ENCODE measurements around the gene KLHL1. TPM values are rescaled to one million over a fixed set of nuclear protein-coding genes. Genes with fewer than 3 reads are reported as not detected.

Gene KLHL1
- total and polyA plus RNA-seq, 9 of the 15 experiments (the other 6 are each of a cell fraction or from before 2014, with no cell fraction given): not detected

DNA sequence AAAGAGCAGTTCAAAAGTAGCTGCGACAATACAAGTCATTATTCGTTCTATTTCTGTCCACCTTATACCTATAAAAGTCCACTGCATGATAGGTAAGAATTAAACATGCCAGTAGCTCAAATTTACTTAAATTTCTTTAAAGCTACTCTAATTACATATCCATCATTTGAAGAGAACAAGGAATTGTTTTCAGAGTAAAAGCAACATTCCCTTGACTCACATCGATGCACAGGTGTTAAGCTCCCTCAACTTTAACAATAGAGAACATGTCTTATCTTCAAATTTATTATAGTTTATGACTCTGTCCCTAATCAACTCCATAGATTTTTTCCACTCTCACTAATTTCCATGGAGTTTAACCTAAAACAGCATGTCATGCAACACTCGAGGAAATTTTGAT lies 158.1 kb downstream of the KLHL1 start:
- no peak overlapping the region for H3K27ac ChIP-seq (ENCODE audit: extremely low read depth, low read depth, low read length)
- no TSS peak for BruUV-seq (replicated peaks)
- FAIRE-seq: no peak
- POLR2A ChIA-PET: no interaction called here
- WGBS (ENCODE audit: insufficient coverage, low coverage, missing lambda C conversion rate): 2% methylated on average over 4 of the region's 4 CpGs
- H3K27me3 ChIP-seq (ENCODE audit: control insufficient read depth in 2 of 2, insufficient read depth in 2 of 2, low read length in 2 of 2): no peaks in the 10 kb centered on the region
- H3K9ac ChIP-seq (ENCODE audit: insufficient read depth in 1 of 2, low read depth in 2 of 2, low read length in 2 of 2): no peak overlapping the region
- no peak for ATAC-seq
- CTCF ChIA-PET (ENCODE audit: low intra/inter-chr PET ratio): no interaction called here
- DNase-seq (ENCODE audit: extremely low read depth in 1 of 4, low spot score in 3 of 4): no peak
- H3K9me3 ChIP-seq (replicated peaks; ENCODE audit: control insufficient read depth, insufficient read depth, low read depth, low read length): peaks cover 1% of the 10 kb centered on the region; the same call in 1 of the 2 replicates
- no peaks in the 10 kb centered on the region for H3K9me1 ChIP-seq (ENCODE audit: control insufficient read depth, insufficient read depth, low read length)
- H3K79me2 ChIP-seq (ENCODE audit: control insufficient read depth, insufficient read depth, low read length): no peaks in the 10 kb centered on the region
- no peak overlapping the region for H3K4me3 ChIP-seq
- H3K36me3 ChIP-seq (ENCODE audit: control insufficient read depth, insufficient read depth, low read length): no peaks in the 10 kb centered on the region
- in situ Hi-C loops (cut with MboI): no loop called here
- H4K20me1 ChIP-seq (replicated peaks; ENCODE audit: control insufficient read depth, insufficient read depth, low read length): no peaks in the 10 kb centered on the region
- H2AFZ ChIP-seq (ENCODE audit: low read depth, low read length): no peak overlapping the region
- intact Hi-C loops (cut with micrococcal nuclease): no loop called here
- no peak overlapping the region for H3K4me2 ChIP-seq (ENCODE audit: insufficient read depth, low read length)
- no peaks in the 10 kb centered on the region for H3K4me1 ChIP-seq (replicated peaks in 1 of 2; ENCODE audit: control insufficient read depth in 2 of 2, insufficient read depth in 2 of 2, low read length in 2 of 2)
- TF ChIP-seq CCNT2 (IDR thresholded peaks at IDR 0.05; ENCODE audit: borderline replicate concordance, extremely low read depth, insufficient read length, low read depth, low read length) (no peak), ZKSCAN3 (CRISPR knock-in tag; IDR thresholded peaks at IDR 0.05) (no peak), ZNF282 (CRISPR knock-in tag; IDR thresholded peaks at IDR 0.05) (no peak), KLF6 (CRISPR knock-in tag; IDR thresholded peaks at IDR 0.05; ENCODE audit: borderline replicate concordance) (no peak)

DNA sequence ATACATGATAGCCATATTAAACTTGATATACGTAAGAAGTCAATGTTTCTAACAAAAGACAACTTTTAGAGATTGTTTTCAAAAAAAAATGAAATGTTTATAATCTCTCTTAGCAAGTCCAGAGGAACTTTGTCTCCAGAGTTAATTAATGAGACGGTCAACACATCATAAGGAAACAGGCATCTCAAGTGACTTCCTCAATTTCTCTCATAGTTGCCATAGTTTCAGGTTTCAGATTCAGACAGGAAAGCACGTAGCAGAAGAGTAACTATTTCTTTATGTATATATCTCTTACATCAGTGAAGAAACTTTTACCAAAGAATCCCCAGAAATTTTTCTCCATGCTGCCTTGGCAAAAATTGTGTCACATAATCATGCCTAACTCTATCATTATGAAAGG lies 160.2 kb downstream of the KLHL1 start:
- ATAC-seq: no peak
- ChIA-PET POLR2A (no interaction called here), CTCF (ENCODE audit: low intra/inter-chr PET ratio) (no interaction called here)
- Histone ChIP-seq H3K9ac (ENCODE audit: insufficient read depth in 1 of 2, low read depth in 2 of 2, low read length in 2 of 2) (no peak overlapping the region), H3K36me3 (ENCODE audit: control insufficient read depth, insufficient read depth, low read length) (no peaks in the 10 kb centered on the region), H3K4me1 (replicated peaks in 1 of 2; ENCODE audit: control insufficient read depth in 2 of 2, insufficient read depth in 2 of 2, low read length in 2 of 2) (no peaks in the 10 kb centered on the region), H2AFZ (ENCODE audit: low read depth, low read length) (no peak overlapping the region), H3K27ac (ENCODE audit: extremely low read depth, low read depth, low read length) (no peak overlapping the region), H3K4me2 (ENCODE audit: insufficient read depth, low read length) (no peak overlapping the region), H3K27me3 (ENCODE audit: control insufficient read depth in 2 of 2, insufficient read depth in 2 of 2, low read length in 2 of 2) (no peaks in the 10 kb centered on the region), H3K9me1 (ENCODE audit: control insufficient read depth, insufficient read depth, low read length) (no peaks in the 10 kb centered on the region), H4K20me1 (replicated peaks; ENCODE audit: control insufficient read depth, insufficient read depth, low read length) (no peaks in the 10 kb centered on the region), H3K79me2 (ENCODE audit: control insufficient read depth, insufficient read depth, low read length) (no peaks in the 10 kb centered on the region), H3K9me3 (replicated peaks; ENCODE audit: control insufficient read depth, insufficient read depth, low read depth, low read length) (peaks cover 1% of the 10 kb centered on the region; the same call in 1 of the 2 replicates), H3K4me3 (no peak overlapping the region)
- BruUV-seq (replicated peaks): no TSS peak
- 0% methylated on average over 3 of the region's 3 CpGs for WGBS (ENCODE audit: insufficient coverage, low coverage, missing lambda C conversion rate)
- intact Hi-C loops (cut with micrococcal nuclease) (no loop called here), in situ Hi-C loops (cut with MboI) (no loop called here)
- no peak for FAIRE-seq
- DNase-seq (ENCODE audit: extremely low read depth in 1 of 4, low spot score in 3 of 4): no peak
- TF ChIP-seq SP1 (CRISPR knock-in tag; IDR thresholded peaks at IDR 0.05): no peak
- TF ChIP-seq KLF6 (CRISPR knock-in tag; IDR thresholded peaks at IDR 0.05; ENCODE audit: borderline replicate concordance): no peak
- no peak for TF ChIP-seq JUND (IDR thresholded peaks at IDR 0.05; ENCODE audit: borderline replicate concordance, low read depth, low read length)
- TF ChIP-seq JUND (tag; IDR thresholded peaks at IDR 0.05; ENCODE audit: borderline replicate concordance, low read depth, low read length): no peak
- TF ChIP-seq FOXJ3 (CRISPR knock-in tag; IDR thresholded peaks at IDR 0.05): no peak
- TF ChIP-seq, protein P1, sequence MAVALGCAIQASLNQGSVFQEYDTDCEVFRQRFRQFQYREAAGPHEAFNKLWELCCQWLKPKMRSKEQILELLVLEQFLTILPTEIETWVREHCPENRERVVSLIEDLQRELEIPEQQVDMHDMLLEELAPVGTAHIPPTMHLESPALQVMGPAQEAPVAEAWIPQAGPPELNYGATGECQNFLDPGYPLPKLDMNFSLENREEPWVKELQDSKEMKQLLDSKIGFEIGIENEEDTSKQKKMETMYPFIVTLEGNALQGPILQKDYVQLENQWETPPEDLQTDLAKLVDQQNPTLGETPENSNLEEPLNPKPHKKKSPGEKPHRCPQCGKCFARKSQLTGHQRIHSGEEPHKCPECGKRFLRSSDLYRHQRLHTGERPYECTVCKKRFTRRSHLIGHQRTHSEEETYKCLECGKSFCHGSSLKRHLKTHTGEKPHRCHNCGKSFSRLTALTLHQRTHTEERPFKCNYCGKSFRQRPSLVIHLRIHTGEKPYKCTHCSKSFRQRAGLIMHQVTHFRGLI (CRISPR knock-in tag; IDR thresholded peaks at IDR 0.05): no peak
- no peak for TF ChIP-seq XRCC4 (IDR thresholded peaks at IDR 0.05; ENCODE audit: extremely low read depth, insufficient read depth, insufficient read length)
- no peak for TF ChIP-seq ATF7 (IDR thresholded peaks at IDR 0.05)
- TF ChIP-seq CBFA2T2 (conservative IDR thresholded peaks at IDR 0.05): no peak
- TF ChIP-seq NR2C2 (CRISPR knock-in tag; IDR thresholded peaks at IDR 0.05): no peak
- no peak for TF ChIP-seq NR2C2 (tag; IDR thresholded peaks at IDR 0.05)
- no peak for TF ChIP-seq YBX1 (IDR thresholded peaks at IDR 0.05)
- no peak for TF ChIP-seq ZNF507 (tag; conservative IDR thresholded peaks at IDR 0.05)
